Endothelial cell of umbilical vein (primary cell): ENCODE results near the gene GAL3ST1.

Experiments used
- CTCF ChIP-seq, 2 donors: IDR thresholded peaks; 1 replicate in 1 of 2; 2 replicates in 1 of 2; pipeline ENCODE4 v1.5.1; 2011; ENCODE audit warnings: low read length in 2 of 2, mild to moderate bottlenecking in 2 of 2, moderate library complexity in 2 of 2, control low read depth in 1 of 2, inconsistent platforms in 1 of 2, low read depth in 1 of 2; ENCODE audit not compliant: insufficient read depth in 1 of 2; ENCODE audit errors: extremely low read depth in 1 of 2
- EZH2 ChIP-seq: IDR thresholded peaks from 2 replicates; pipeline ENCODE4 v1.6.1; 2012; ENCODE audit warnings: borderline replicate concordance, low read depth, mild to moderate bottlenecking, moderate library complexity, low read length, inconsistent platforms; ENCODE audit not compliant: severe bottlenecking
- FOS ChIP-seq: IDR thresholded peaks from 2 replicates; pipeline ENCODE4 v1.6.1; 2011; ENCODE audit warnings: mild to moderate bottlenecking, low read length, moderate library complexity, borderline replicate concordance; ENCODE audit not compliant: insufficient read depth
- GATA2 ChIP-seq: IDR thresholded peaks from 2 replicates; pipeline ENCODE4 v1.7.0; 2011; ENCODE audit warnings: low read depth, mild to moderate bottlenecking, moderate library complexity, mixed read lengths, low read length; ENCODE audit not compliant: insufficient read length, insufficient read depth
- JUN ChIP-seq: IDR thresholded peaks from 2 replicates; pipeline ENCODE4 v1.6.1; 2011; ENCODE audit warnings: borderline replicate concordance, low read depth; ENCODE audit not compliant: insufficient read length, insufficient read depth
- MAX ChIP-seq: IDR thresholded peaks from 2 replicates; pipeline ENCODE4 v1.6.1; 2011; ENCODE audit not compliant: insufficient read depth, insufficient read length
- MYC ChIP-seq: IDR thresholded peaks from one replicate; pipeline ENCODE4 v1.6.1; 2011; ENCODE audit warnings: mild to moderate bottlenecking, low read depth, low read length
- POLR2A ChIP-seq: IDR thresholded peaks from 2 replicates; pipeline ENCODE4 v1.6.1; 2012; ENCODE audit warnings: low read depth, mild to moderate bottlenecking, control low read depth, low read length
- POLR2AphosphoS5 ChIP-seq: IDR thresholded peaks from 2 replicates; pipeline ENCODE4 v1.6.1; 2012; ENCODE audit warnings: low read depth, mild to moderate bottlenecking, control low read depth, low read length, moderate library complexity; ENCODE audit not compliant: insufficient read depth

GRCh38 chr22:30609260-30610185 is 35.1 kb upstream of the GAL3ST1 start:
- TF ChIP-seq CTCF (IDR thresholded peaks at IDR 0.05; ENCODE audit: extremely low read depth in 1 of 2, insufficient read depth in 1 of 2, low read depth in 1 of 2, low read length in 2 of 2) (no peak), POLR2A (no peak), MAX (no peak), MYC (no peak), POLR2AphosphoS5 (peak; percentile 52), FOS (peak; percentile 92), EZH2 (no peak), GATA2 (no peak), JUN (peak; percentile 60)
